NT2/D1 (cell line): ENCODE results near the gene NCCRP1.

Experiments used
- DNase-seq: peaks from one replicate; pipeline ENCODE4 v3.0.0-alpha.2; 2011; ENCODE audit warnings: low read depth, low spot score
- H3K27me3 ChIP-seq: 2 replicates; pipeline ENCODE4 v1.6.0; 2011; ENCODE audit warnings: mild to moderate bottlenecking; ENCODE audit not compliant: insufficient read length, insufficient read depth
- H3K36me3 ChIP-seq: 2 replicates; pipeline ENCODE4 v1.6.1; 2011; ENCODE audit warnings: mild to moderate bottlenecking, low read length, mixed read lengths; ENCODE audit not compliant: insufficient read depth, insufficient read length
- H3K4me1 ChIP-seq: 2 replicates; pipeline ENCODE4 v1.5.1; 2011; ENCODE audit not compliant: insufficient read depth, insufficient read length
- H3K4me3 ChIP-seq: 2 replicates; pipeline ENCODE4 v1.5.1; 2011; ENCODE audit warnings: low read depth; ENCODE audit not compliant: insufficient read length
- H3K9ac ChIP-seq: 2 replicates; pipeline ENCODE4 v1.6.0; 2011; ENCODE audit warnings: low read depth; ENCODE audit not compliant: insufficient read length
- H3K9me3 ChIP-seq: 2 replicates; pipeline ENCODE4 v1.5.1; 2011; ENCODE audit warnings: mild to moderate bottlenecking, low read length; ENCODE audit not compliant: insufficient read depth
- SUZ12 ChIP-seq: IDR thresholded peaks from 2 replicates; pipeline ENCODE4 v1.6.1; 2011; ENCODE audit not compliant: insufficient read length, insufficient read depth; ENCODE audit errors: extremely low read depth
- YY1 ChIP-seq: IDR thresholded peaks from 2 replicates; pipeline ENCODE4 v1.6.1; 2011; ENCODE audit not compliant: insufficient read length, insufficient read depth
- ZNF274 ChIP-seq: IDR thresholded peaks from 2 replicates; pipeline ENCODE4 v1.6.1; 2011; ENCODE audit warnings: mild to moderate bottlenecking, low read depth, low read length

NCCRP1 gene

DNA sequence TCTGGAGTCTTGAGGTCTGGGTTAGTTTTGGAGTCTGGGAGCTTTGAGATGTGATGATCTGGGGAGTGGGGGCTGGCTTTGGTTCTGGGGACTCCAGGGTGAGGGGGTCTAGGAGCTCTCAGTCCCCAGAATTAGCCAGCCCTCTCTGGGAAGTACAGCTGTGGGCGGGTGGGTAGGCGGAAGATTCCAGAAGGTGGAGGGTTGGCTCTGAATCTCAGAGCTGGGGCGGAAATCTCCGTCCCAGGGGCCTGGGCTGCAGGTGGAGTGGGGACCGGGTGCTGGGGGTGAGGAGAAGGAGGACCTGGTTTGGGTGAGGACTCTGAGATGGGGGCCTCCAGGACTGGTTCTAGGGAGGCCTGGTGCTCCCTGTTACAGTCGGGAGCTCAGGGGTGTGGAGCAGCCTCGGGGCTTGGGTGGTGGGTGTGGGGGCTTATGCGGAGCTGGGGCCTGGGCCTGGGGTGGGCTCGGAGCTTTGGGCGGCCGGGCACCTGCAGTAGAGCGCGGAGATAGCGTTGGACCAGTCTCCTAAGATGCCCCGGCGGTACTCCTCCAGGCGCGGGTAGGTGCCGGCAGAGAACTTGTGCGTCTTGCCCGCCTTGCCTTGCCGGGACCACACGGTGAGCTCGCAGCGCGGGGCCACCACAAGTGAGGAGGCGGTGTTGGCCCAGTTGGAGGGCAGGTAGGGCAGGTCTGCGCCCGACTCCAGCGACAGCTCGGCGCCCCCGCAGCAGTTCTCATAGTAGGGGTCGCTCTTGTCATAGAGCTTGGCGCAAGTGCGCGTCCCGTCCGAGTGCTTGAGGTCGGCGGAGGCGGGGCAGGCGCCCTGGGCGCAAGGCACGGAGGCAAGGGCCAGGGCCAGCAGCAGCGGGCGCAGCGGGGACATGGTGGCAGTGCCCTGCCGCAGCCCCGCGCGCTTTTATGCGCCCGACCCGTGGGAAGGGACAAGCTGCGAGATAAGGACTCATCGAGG is 6.9 kb downstream of the NCCRP1 start, which contains the start of gene SYCN:
TSS of gene SYCN (minus strand) at position 892 of the 970 bp plus-strand sequence. CDS start at position 883, 9 bp downstream.
- DNase-seq = no peak
- H3K9me3 ChIP-seq = no peaks in the 10 kb centered on the region
- no peaks in the 10 kb centered on the region for H3K36me3 ChIP-seq
- peaks cover 2% of the 10 kb centered on the region for H3K27me3 ChIP-seq
- peaks cover 5% of the 10 kb centered on the region for H3K4me1 ChIP-seq
- no peak within 1 kb of the TSS for H3K4me3 ChIP-seq
- no peak within 1 kb of the TSS for H3K9ac ChIP-seq
- TF ChIP-seq ZNF274 (no peak), YY1 (no peak), SUZ12 (no peak)

DNA sequence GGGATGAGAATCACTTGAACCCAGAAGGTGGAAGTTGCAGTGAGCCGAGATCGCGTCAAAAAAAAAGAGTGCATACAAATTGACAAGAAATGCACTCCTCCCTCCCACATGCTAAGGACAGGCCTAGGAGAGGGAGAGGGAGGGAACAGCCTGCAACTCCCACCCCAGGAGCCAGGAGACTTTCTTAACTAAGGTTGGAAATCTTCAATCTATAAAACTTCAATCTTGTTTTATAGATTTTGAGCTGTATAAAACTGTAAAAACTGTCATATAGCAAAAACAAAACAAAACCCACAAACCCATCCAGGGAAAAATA is 8.6 kb downstream of the NCCRP1 start:
- no peak overlapping the region for H3K4me3 ChIP-seq
- no peaks in the 10 kb centered on the region for H3K36me3 ChIP-seq
- no peaks in the 10 kb centered on the region for H3K9me3 ChIP-seq
- DNase-seq = no peak
- no peak for TF ChIP-seq YY1
- TF ChIP-seq ZNF274 = no peak
- TF ChIP-seq SUZ12 = no peak
- no peaks in the 10 kb centered on the region for H3K27me3 ChIP-seq
- H3K4me1 ChIP-seq = peaks cover 4% of the 10 kb centered on the region
- H3K9ac ChIP-seq = no peak overlapping the region

- TF ChIP-seq SUZ12 = no peak
- Histone ChIP-seq H3K27me3 (no peaks in the 10 kb centered on the region), H3K4me3 (no peak overlapping the region), H3K4me1 (peaks cover 4% of the 10 kb centered on the region), H3K36me3 (no peaks in the 10 kb centered on the region), H3K9me3 (no peaks in the 10 kb centered on the region), H3K9ac (no peak overlapping the region)
- no peak for DNase-seq
Measured at GRCh38 chr19:39206122-39206521, 9.4 kb downstream of the NCCRP1 start.

DNA sequence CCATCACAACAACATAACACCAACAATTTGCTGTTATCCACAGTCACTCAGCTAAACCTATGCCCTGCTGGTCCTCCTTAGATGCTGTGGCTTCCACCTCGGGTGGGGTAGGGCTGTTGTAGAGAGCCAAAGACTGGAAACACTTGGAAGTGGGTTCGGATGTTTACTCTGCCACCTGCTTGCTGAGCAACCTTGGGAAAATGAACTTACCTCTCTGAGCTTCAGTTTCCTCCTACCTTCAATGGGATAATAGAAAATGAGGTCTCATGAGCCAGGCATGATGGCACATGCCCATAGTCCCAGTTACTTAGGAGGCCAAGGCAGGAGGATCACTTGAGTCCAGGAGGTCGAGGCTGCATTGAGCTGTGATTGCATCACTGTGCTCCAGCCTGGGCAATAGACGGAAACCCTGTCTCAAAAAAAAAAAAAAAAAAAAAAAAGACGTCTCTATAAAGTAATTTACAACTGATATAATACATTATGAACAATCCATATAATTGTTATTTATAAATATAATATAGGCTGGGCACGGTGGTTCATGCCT is 10.6 kb downstream of the NCCRP1 start:
- no peaks in the 10 kb centered on the region for H3K36me3 ChIP-seq
- TF ChIP-seq SUZ12 (no peak), ZNF274 (no peak), YY1 (no peak)
- H3K4me3 ChIP-seq = no peak overlapping the region
- peaks cover 4% of the 10 kb centered on the region for H3K4me1 ChIP-seq
- DNase-seq = no peak
- H3K9me3 ChIP-seq = no peaks in the 10 kb centered on the region
- H3K27me3 ChIP-seq = no peaks in the 10 kb centered on the region
- no peak overlapping the region for H3K9ac ChIP-seq

- H3K27me3 ChIP-seq = no peaks in the 10 kb centered on the region
- TF ChIP-seq SUZ12 (no peak), YY1 (no peak), ZNF274 (no peak)
- H3K4me3 ChIP-seq = no peak overlapping the region
- H3K4me1 ChIP-seq = no peaks in the 10 kb centered on the region
- no peaks in the 10 kb centered on the region for H3K36me3 ChIP-seq
- H3K9ac ChIP-seq = no peak overlapping the region
- no peak for DNase-seq
- H3K9me3 ChIP-seq = no peaks in the 10 kb centered on the region
Measured at GRCh38 chr19:39208175-39208795, 11.5 kb downstream of the NCCRP1 start.

GRCh38 chr19:39209196-39209595 is 12.4 kb downstream of the NCCRP1 start:
- H3K4me1 ChIP-seq = no peaks in the 10 kb centered on the region
- no peak for DNase-seq
- H3K9me3 ChIP-seq = no peaks in the 10 kb centered on the region
- TF ChIP-seq SUZ12 (no peak), ZNF274 (no peak), YY1 (no peak)
- H3K27me3 ChIP-seq = no peaks in the 10 kb centered on the region
- no peak overlapping the region for H3K9ac ChIP-seq
- no peaks in the 10 kb centered on the region for H3K36me3 ChIP-seq
- H3K4me3 ChIP-seq = no peak overlapping the region
